NT2/D1 (cell line): ENCODE results near the gene CDKN2B-AS1.

Source experiments
- SUZ12 ChIP-seq: IDR thresholded peaks from 2 replicates; pipeline ENCODE4 v1.6.1; 2011; ENCODE audit not compliant: insufficient read length, insufficient read depth; ENCODE audit errors: extremely low read depth
- YY1 ChIP-seq: IDR thresholded peaks from 2 replicates; pipeline ENCODE4 v1.6.1; 2011; ENCODE audit not compliant: insufficient read length, insufficient read depth
- ZNF274 ChIP-seq: IDR thresholded peaks from 2 replicates; pipeline ENCODE4 v1.6.1; 2011; ENCODE audit warnings: mild to moderate bottlenecking, low read depth, low read length

DNA sequence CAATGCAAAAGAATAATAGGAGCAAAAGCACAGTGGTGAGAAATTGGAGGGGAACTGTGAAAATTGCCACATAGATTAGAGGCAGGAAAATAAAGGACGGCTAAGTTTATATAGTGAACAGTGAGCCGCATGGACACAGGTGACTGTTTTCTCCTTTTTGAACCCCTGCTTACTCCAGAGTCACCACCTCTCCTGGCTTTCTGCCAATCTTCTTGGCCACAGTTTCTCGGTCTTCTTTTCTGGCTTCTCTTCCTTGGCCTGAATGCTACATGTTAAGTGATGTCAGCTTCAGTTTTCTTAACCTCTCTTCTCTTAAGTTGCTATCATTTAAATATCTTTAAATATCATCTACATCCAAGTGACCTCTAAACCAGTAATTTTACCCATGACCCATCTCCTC is 61.8 kb downstream of the CDKN2B-AS1 start:
- TF ChIP-seq ZNF274: no peak
- no peak for TF ChIP-seq YY1
- TF ChIP-seq SUZ12: no peak
